Measurements from ENCODE around the gene SIGLEC7.

SIGLEC7 gene

GRCh38 chr19:51108805-51109146 lies 33.3 kb upstream of the SIGLEC7 start:
- Histone ChIP-seq H3K4me2 (ENCODE audit: low read length) (peak overlapping the region; percentile 90), H4K20me1 (ENCODE audit: insufficient read depth, low read length) (no peaks in the 10 kb centered on the region), H2AFZ (ENCODE audit: low read length) (peak overlapping the region; percentile 69; the same call in 1 of the 2 replicates), H3K36me3 (ENCODE audit: insufficient read depth, low read length) (0 out of 2 replicates have a peak, but pooled peaks cover 2% of the 10 kb centered on the region), H3K9me3 (ENCODE audit: low read length) (no peaks in the 10 kb centered on the region), H3K79me2 (ENCODE audit: insufficient read depth, low read length) (no peaks in the 10 kb centered on the region), H3K4me1 (ENCODE audit: insufficient read depth, low read length, severe bottlenecking) (peaks cover 14% of the 10 kb centered on the region), H3F3A (ENCODE audit: insufficient read depth, low read length) (no peaks in the 10 kb centered on the region), H3K9me2 (ENCODE audit: low read depth, low read length) (no peaks in the 10 kb centered on the region), H3K9ac (ENCODE audit: low read length) (peak overlapping the region; percentile 10; the same call in 1 of the 2 replicates), H3K27ac (ENCODE audit: low read depth, low read length, poor library complexity, severe bottlenecking) (no peak overlapping the region), H3K4me3 (ENCODE audit: low read depth, low read length, poor library complexity, severe bottlenecking) (peak overlapping the region; percentile 84), H3K27me3 (ENCODE audit: insufficient read depth, low read length) (no peaks in the 10 kb centered on the region)
- TF ChIP-seq, protein P1, sequence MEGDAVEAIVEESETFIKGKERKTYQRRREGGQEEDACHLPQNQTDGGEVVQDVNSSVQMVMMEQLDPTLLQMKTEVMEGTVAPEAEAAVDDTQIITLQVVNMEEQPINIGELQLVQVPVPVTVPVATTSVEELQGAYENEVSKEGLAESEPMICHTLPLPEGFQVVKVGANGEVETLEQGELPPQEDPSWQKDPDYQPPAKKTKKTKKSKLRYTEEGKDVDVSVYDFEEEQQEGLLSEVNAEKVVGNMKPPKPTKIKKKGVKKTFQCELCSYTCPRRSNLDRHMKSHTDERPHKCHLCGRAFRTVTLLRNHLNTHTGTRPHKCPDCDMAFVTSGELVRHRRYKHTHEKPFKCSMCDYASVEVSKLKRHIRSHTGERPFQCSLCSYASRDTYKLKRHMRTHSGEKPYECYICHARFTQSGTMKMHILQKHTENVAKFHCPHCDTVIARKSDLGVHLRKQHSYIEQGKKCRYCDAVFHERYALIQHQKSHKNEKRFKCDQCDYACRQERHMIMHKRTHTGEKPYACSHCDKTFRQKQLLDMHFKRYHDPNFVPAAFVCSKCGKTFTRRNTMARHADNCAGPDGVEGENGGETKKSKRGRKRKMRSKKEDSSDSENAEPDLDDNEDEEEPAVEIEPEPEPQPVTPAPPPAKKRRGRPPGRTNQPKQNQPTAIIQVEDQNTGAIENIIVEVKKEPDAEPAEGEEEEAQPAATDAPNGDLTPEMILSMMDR (IDR thresholded peaks at IDR 0.05; ENCODE audit: low read length), result no peak
- no peak for TF ChIP-seq EZH2 (IDR thresholded peaks at IDR 0.05; ENCODE audit: borderline replicate concordance, low read length)

- no peak overlapping the region for H3K4me3 ChIP-seq (ENCODE audit: low read depth, low read length, poor library complexity, severe bottlenecking)
- H2AFZ ChIP-seq (ENCODE audit: low read length), result no peak overlapping the region
- H3K79me2 ChIP-seq (ENCODE audit: insufficient read depth, low read length), result no peaks in the 10 kb centered on the region
- no peaks in the 10 kb centered on the region for H4K20me1 ChIP-seq (ENCODE audit: insufficient read depth, low read length)
- H3K9ac ChIP-seq (ENCODE audit: low read length), result no peak overlapping the region
- no peaks in the 10 kb centered on the region for H3F3A ChIP-seq (ENCODE audit: insufficient read depth, low read length)
- no peaks in the 10 kb centered on the region for H3K27me3 ChIP-seq (ENCODE audit: insufficient read depth, low read length)
- H3K4me1 ChIP-seq (ENCODE audit: insufficient read depth, low read length, severe bottlenecking), result peaks cover 14% of the 10 kb centered on the region
- TF ChIP-seq, protein P1 (IDR thresholded peaks at IDR 0.05; ENCODE audit: low read length), result no peak
- TF ChIP-seq EZH2 (IDR thresholded peaks at IDR 0.05; ENCODE audit: borderline replicate concordance, low read length), result no peak
- H3K36me3 ChIP-seq (ENCODE audit: insufficient read depth, low read length), result no peaks in the 10 kb centered on the region
- H3K9me3 ChIP-seq (ENCODE audit: low read length), result no peaks in the 10 kb centered on the region
- no peak overlapping the region for H3K27ac ChIP-seq (ENCODE audit: low read depth, low read length, poor library complexity, severe bottlenecking)
- no peak overlapping the region for H3K4me2 ChIP-seq (ENCODE audit: low read length)
- H3K9me2 ChIP-seq (ENCODE audit: low read depth, low read length), result no peaks in the 10 kb centered on the region
Observed at GRCh38 chr19:51110666-51110971, 31.5 kb upstream of the SIGLEC7 start.

- H2AFZ ChIP-seq (ENCODE audit: low read length), result no peak overlapping the region
- no peak overlapping the region for H3K4me2 ChIP-seq (ENCODE audit: low read length)
- H3K9me3 ChIP-seq (ENCODE audit: low read length), result no peaks in the 10 kb centered on the region
- TF ChIP-seq EZH2 (IDR thresholded peaks at IDR 0.05; ENCODE audit: borderline replicate concordance, low read length), result no peak
- TF ChIP-seq, protein P1 (IDR thresholded peaks at IDR 0.05; ENCODE audit: low read length), result peak; percentile 29; the same call in 1 of the 2 replicates
- H3K9me2 ChIP-seq (ENCODE audit: low read depth, low read length), result no peaks in the 10 kb centered on the region
- no peaks in the 10 kb centered on the region for H3K79me2 ChIP-seq (ENCODE audit: insufficient read depth, low read length)
- H3K4me1 ChIP-seq (ENCODE audit: insufficient read depth, low read length, severe bottlenecking), result peaks cover 14% of the 10 kb centered on the region
- H3K27ac ChIP-seq (ENCODE audit: low read depth, low read length, poor library complexity, severe bottlenecking), result no peak overlapping the region
- no peak overlapping the region for H3K4me3 ChIP-seq (ENCODE audit: low read depth, low read length, poor library complexity, severe bottlenecking)
- no peaks in the 10 kb centered on the region for H4K20me1 ChIP-seq (ENCODE audit: insufficient read depth, low read length)
- no peak overlapping the region for H3K9ac ChIP-seq (ENCODE audit: low read length)
- no peaks in the 10 kb centered on the region for H3F3A ChIP-seq (ENCODE audit: insufficient read depth, low read length)
- no peaks in the 10 kb centered on the region for H3K27me3 ChIP-seq (ENCODE audit: insufficient read depth, low read length)
- no peaks in the 10 kb centered on the region for H3K36me3 ChIP-seq (ENCODE audit: insufficient read depth, low read length)
Observed at GRCh38 chr19:51111606-51112005, 30.5 kb upstream of the SIGLEC7 start.

Measured in OCI-LY1 (cell line).